B cell (primary cell): Measurements from ENCODE around the gene TEKT5. TPM values are rescaled to one million over a fixed set of nuclear protein-coding genes. Genes with fewer than 3 reads are reported as not detected.

Experiments
- ATAC-seq: fragments of 200-7000 bp; cut with Tn5 transposase; one replicate; pipeline ENCODE4 v1.10.0; 2021; ENCODE audit warnings: low read depth, mild to moderate bottlenecking, moderate number of reproducible peaks, moderate library complexity
- CTCF ChIA-PET: fragments of 350-600 bp; sonication (Branson Sonifier 250); formaldehyde crosslinking; loops from one replicate; lab custom pipeline; 2021; ENCODE audit warnings: antibody characterized with exemption, inconsistent platforms; lab: Charles Lee
- POLR2A ChIA-PET: fragments of 350-600 bp; sonication (Branson Sonifier 250); formaldehyde crosslinking; loops from one replicate; lab custom pipeline; 2021; ENCODE audit warnings: antibody characterized with exemption; lab: Charles Lee
- DNase-seq: peaks from one replicate; pipeline ENCODE4 v3.0.0; 2013
- H2AFZ ChIP-seq: 2 replicates; pipeline ENCODE4 v1.6.1; 2012; ENCODE audit warnings: mild to moderate bottlenecking, low read depth, low read length; ENCODE audit not compliant: insufficient read depth, poor library complexity, severe bottlenecking
- H3K27ac ChIP-seq, 2 donors: 1 replicate in 1 of 2; 2 replicates in 1 of 2; pipeline ENCODE4 v1.5.1; 2012 to 2013; ENCODE audit warnings: low read length in 2 of 2, mild to moderate bottlenecking in 2 of 2, moderate library complexity in 1 of 2
- H3K27me3 ChIP-seq, 4 experiments: fragments of 200-600 bp in 1 of 4; sonication (generic) in 1 of 4; replicated peaks in 1 of 4; 1 replicate in 2 of 4; 2 replicates in 2 of 4; pipeline versions ENCODE4 v1.6.1 to v1.7.0; 2013 to 2016; ENCODE audit warnings: low read length in 3 of 4, mild to moderate bottlenecking in 2 of 4, mixed read lengths in 1 of 4, moderate library complexity in 1 of 4; ENCODE audit not compliant: insufficient read depth in 4 of 4, control insufficient read depth in 3 of 4; ENCODE audit errors: control extremely low read depth in 1 of 4
- H3K36me3 ChIP-seq, 2 experiments: replicated peaks in 1 of 2; 1 replicate in 1 of 2; 2 replicates in 1 of 2; pipeline versions ENCODE4 v1.6.1 to v1.7.1; 2013; ENCODE audit warnings: low read length in 1 of 2; ENCODE audit not compliant: insufficient read depth in 2 of 2, control insufficient read depth in 1 of 2; ENCODE audit errors: control extremely low read depth in 1 of 2, extremely low read depth in 1 of 2
- H3K4me1 ChIP-seq, 2 donors: fragments of 200-600 bp in 1 of 2; sonication (generic) in 1 of 2; 1 replicate in 1 of 2; 2 replicates in 1 of 2; pipeline versions ENCODE4 v1.5.1 to v1.6.1; 2013 to 2017; ENCODE audit warnings: low read length in 2 of 2; ENCODE audit not compliant: control insufficient read depth in 2 of 2, insufficient read depth in 2 of 2
- H3K4me2 ChIP-seq: replicated peaks from 2 replicates; pipeline ENCODE3; 2012; ENCODE audit warnings: mild to moderate bottlenecking, low read depth, low read length; ENCODE audit not compliant: poor library complexity, severe bottlenecking
- H3K4me3 ChIP-seq, 5 experiments: fragments of 200-600 bp in 1 of 5; sonication (generic) in 1 of 5; 1 replicate in 3 of 5; 2 replicates in 2 of 5; pipeline versions ENCODE4 v1.5.1 to v1.7.0; 2011 to 2016; ENCODE audit warnings: low read length in 4 of 5, mild to moderate bottlenecking in 4 of 5, low read depth in 2 of 5, control low read depth in 1 of 5, moderate library complexity in 1 of 5; ENCODE audit not compliant: insufficient read depth in 1 of 5; ENCODE audit errors: control extremely low read depth in 1 of 5, extremely low read depth in 1 of 5
- H3K79me2 ChIP-seq: fragments of 200-600 bp; sonication (generic); one replicate; pipeline ENCODE4 v1.6.0; 2016; ENCODE audit warnings: low read length; ENCODE audit not compliant: control insufficient read depth, insufficient read depth
- H3K9ac ChIP-seq: fragments of 200-600 bp; sonication (generic); 2 replicates; pipeline ENCODE4 v1.6.1; 2017; ENCODE audit warnings: mild to moderate bottlenecking, low read length, moderate library complexity
- H3K9me3 ChIP-seq, 3 donors: one replicate each; pipeline versions ENCODE4 v1.6.1 to v1.7.1; 2013; ENCODE audit warnings: low read length in 2 of 3; ENCODE audit not compliant: control insufficient read depth in 2 of 3, insufficient read depth in 1 of 3; ENCODE audit errors: control extremely low read depth in 1 of 3
- H4K20me1 ChIP-seq: 2 replicates; pipeline ENCODE4 v1.6.0; 2012; ENCODE audit warnings: mild to moderate bottlenecking, low read length; ENCODE audit not compliant: insufficient read depth, control insufficient read depth, poor library complexity, severe bottlenecking
- H3K27ac Mint-ChIP-seq: one replicate; pipeline ENCODE4 v1.8.0; 2021; ENCODE audit warnings: mixed read lengths
- H3K27me3 Mint-ChIP-seq: one replicate; pipeline ENCODE4 v1.8.0; 2021; ENCODE audit warnings: mixed read lengths
- H3K4me1 Mint-ChIP-seq: one replicate; pipeline ENCODE4 v1.8.0; 2021; ENCODE audit warnings: mixed read lengths
- H3K4me3 Mint-ChIP-seq: one replicate; pipeline ENCODE4 v1.8.0; 2021; ENCODE audit warnings: mixed read lengths
- H3K9me3 Mint-ChIP-seq: one replicate; pipeline ENCODE4 v1.8.0; 2022; ENCODE audit warnings: mixed read lengths; ENCODE audit not compliant: insufficient read depth
- EZH2 ChIP-seq: IDR thresholded peaks from 2 replicates; pipeline ENCODE4 v1.6.1; 2012; ENCODE audit warnings: borderline replicate concordance, low read depth, mild to moderate bottlenecking, moderate library complexity, low read length; ENCODE audit not compliant: insufficient read depth, poor library complexity, severe bottlenecking
- WGBS: methylation state at CpG from one replicate; pipeline ENCODE4 v1.1.5; 2013; ENCODE audit warnings: missing lambda C conversion rate; ENCODE audit not compliant: insufficient coverage; 5-methylcytosine and 5-hydroxymethylcytosine counted together
- intact Hi-C: fragments of 100-400 bp; cut with micrococcal nuclease; formaldehyde crosslinking; loops from one replicate; pipeline ENCODE4 v1.10.0; 2022
- polyA plus RNA-seq: library from polyadenylated mRNA; depleted of rRNA; stranded (reverse); fragments of >200 nt; gene quantifications from 2 replicates; pipeline ENCODE4 v1.2.3, GENCODE V29; 2012
- total RNA-seq, 2 donors: library from RNA; stranded (reverse); fragments of 120-200 nt in 1 of 2; gene quantifications; 1 replicate in 1 of 2; 2 replicates in 1 of 2; pipeline versions ENCODE4 v1.2.3 to v1.2.4, GENCODE V29; 2013 to 2022
- TF ChIP-seq, protein P1 (sequence below): fragments of 200-600 bp; IDR thresholded peaks from one replicate; pipeline ENCODE4 v1.8.0; 2022; ENCODE audit warnings: antibody characterized with exemption, mild to moderate bottlenecking

The TEKT5 gene
- total and polyA plus RNA-seq, 2 donors (not counting 1 experiment from before 2014, with no cell fraction given), result 0.42 to 0.57 TPM

DNA sequence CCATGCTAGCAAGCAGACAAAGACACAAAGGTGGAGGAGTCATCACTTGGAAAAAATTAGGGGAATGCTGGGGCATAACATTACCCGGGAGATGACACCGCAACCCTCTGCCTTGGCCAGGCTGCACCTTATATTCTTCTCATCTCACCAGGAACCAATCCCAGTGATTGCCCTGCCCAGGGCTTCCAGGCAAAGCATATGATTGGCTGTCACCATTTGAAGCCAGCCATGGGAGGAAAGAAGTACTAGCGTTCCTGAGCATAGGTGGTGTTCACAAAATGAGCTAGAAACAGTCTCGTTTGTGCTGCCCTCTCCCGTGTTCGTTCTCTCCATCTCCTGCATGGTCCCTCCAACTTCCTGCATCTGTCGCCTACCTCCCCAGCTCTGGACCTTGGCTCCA lies 29.6 kb downstream of the TEKT5 start:
- ChIA-PET CTCF (no interaction called here), POLR2A (no interaction called here)
- no peak for TF ChIP-seq EZH2
- TF ChIP-seq, protein P1, sequence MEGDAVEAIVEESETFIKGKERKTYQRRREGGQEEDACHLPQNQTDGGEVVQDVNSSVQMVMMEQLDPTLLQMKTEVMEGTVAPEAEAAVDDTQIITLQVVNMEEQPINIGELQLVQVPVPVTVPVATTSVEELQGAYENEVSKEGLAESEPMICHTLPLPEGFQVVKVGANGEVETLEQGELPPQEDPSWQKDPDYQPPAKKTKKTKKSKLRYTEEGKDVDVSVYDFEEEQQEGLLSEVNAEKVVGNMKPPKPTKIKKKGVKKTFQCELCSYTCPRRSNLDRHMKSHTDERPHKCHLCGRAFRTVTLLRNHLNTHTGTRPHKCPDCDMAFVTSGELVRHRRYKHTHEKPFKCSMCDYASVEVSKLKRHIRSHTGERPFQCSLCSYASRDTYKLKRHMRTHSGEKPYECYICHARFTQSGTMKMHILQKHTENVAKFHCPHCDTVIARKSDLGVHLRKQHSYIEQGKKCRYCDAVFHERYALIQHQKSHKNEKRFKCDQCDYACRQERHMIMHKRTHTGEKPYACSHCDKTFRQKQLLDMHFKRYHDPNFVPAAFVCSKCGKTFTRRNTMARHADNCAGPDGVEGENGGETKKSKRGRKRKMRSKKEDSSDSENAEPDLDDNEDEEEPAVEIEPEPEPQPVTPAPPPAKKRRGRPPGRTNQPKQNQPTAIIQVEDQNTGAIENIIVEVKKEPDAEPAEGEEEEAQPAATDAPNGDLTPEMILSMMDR, result no peak
- Mint-ChIP-seq H3K9me3 (no peaks in the 10 kb centered on the region), H3K27ac (no peak overlapping the region), H3K4me3 (no peak overlapping the region), H3K4me1 (no peaks in the 10 kb centered on the region), H3K27me3 (peaks cover 17% of the 10 kb centered on the region)
- Histone ChIP-seq H3K4me1 (no peaks in the 10 kb centered on the region), H3K36me3 (no peaks in the 10 kb centered on the region), H3K27me3 (no peaks in the 10 kb centered on the region), H3K4me3 (no peak overlapping the region), H4K20me1 (no peaks in the 10 kb centered on the region), H3K79me2 (no peaks in the 10 kb centered on the region), H3K9me3 (no peaks in the 10 kb centered on the region), H3K4me2 (no peak overlapping the region), H2AFZ (no peak overlapping the region), H3K9ac (no peak overlapping the region), H3K27ac (no peak overlapping the region)
- DNase-seq, result no peak
- intact Hi-C loops, result no loop called here
- WGBS, result 92% methylated on average over 5 of the region's 7 CpGs
- ATAC-seq, result no peak

DNA sequence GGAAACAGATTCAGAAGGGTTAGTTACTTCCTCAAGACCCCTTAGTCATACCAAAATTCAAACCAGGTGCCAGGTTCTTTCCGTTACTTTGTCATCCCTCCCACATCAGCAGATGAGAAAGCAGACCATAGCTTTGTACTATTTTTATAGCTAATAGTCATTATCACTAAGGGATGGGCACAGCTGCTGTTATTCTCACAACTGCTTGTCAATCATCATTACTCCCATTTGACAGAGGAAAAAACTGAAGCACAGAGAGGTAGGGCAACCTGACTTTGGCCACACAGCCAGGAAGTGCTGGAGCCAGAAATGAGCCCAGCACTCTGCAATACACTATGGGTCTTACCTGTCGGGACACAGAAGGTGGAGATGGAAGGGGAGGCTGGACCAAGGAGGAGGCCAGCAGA lies 30.0 kb downstream of the TEKT5 start:
- intact Hi-C loops, result no loop called here
- DNase-seq (no peak), ATAC-seq (no peak)
- H3K4me1 ChIP-seq, result no peaks in the 10 kb centered on the region
- peaks cover 19% of the 10 kb centered on the region for H3K27me3 Mint-ChIP-seq
- H3K79me2 ChIP-seq, result no peaks in the 10 kb centered on the region
- no peaks in the 10 kb centered on the region for H3K36me3 ChIP-seq
- no peak for TF ChIP-seq EZH2
- TF ChIP-seq, protein P1, result no peak
- no peak overlapping the region for H3K27ac ChIP-seq
- H3K27ac Mint-ChIP-seq, result no peak overlapping the region
- no peaks in the 10 kb centered on the region for H3K27me3 ChIP-seq
- POLR2A ChIA-PET, result no interaction called here
- H4K20me1 ChIP-seq, result no peaks in the 10 kb centered on the region
- H3K9ac ChIP-seq, result no peak overlapping the region
- no peak overlapping the region for H2AFZ ChIP-seq
- no peaks in the 10 kb centered on the region for H3K9me3 ChIP-seq
- CTCF ChIA-PET, result no interaction called here
- H3K4me3 Mint-ChIP-seq, result no peak overlapping the region
- H3K4me2 ChIP-seq, result no peak overlapping the region
- no peak overlapping the region for H3K4me3 ChIP-seq
- WGBS, result 100% methylated on average over 1 of the region's 2 CpGs
- H3K9me3 Mint-ChIP-seq, result no peaks in the 10 kb centered on the region
- no peaks in the 10 kb centered on the region for H3K4me1 Mint-ChIP-seq
